HG02943 (cell line): Measurements from ENCODE around the gene SEMA3F.

Experiments
- ATAC-seq: cut with Tn5 transposase; IDR thresholded peaks from one replicate; pipeline ENCODE4 v1.9.1; 2021; ENCODE audit warnings: mild to moderate bottlenecking, low read depth, moderate library complexity; ENCODE audit not compliant: unreplicated experiment

SEMA3F gene

DNA sequence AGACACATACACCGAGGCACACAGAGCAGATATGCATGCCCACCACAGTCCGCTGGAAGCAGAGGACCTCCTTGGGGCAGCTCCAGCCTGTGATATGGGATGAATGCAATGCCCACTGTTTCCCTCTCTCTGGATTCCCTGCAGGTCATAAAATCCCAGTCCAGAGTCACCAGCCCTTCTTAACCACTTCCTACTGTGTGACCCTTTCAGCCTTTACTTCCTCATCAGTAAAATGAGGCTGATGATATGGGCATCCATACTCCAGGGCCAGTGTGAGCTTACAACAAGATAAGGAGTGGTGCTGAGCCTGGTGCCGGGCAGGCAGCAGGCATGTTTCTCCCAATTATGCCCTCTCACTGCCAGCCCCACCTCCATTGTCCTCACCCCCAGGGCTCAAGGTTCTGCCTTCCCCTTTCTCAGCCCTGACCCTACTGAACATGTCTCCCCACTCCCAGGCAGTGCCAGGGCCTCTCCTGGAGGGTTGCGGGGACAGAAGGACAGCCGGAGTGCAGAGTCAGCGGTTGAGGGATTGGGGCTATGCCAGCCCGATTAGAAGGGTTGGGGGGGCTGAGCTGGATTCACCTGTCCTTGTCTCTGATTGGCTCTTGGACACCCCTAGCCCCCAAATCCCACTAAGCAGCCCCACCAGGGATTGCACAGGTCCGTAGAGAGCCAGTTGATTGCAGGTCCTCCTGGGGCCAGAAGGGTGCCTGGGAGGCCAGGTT lies 36.0 kb downstream of the SEMA3F start, which contains the start of gene GNAT1:
GNAT1 (plus strand) TSS at position 675 of the 725 bp plus-strand sequence. CDS start 116 bp downstream, outside the sequence.
- ATAC-seq, result no peak

DNA sequence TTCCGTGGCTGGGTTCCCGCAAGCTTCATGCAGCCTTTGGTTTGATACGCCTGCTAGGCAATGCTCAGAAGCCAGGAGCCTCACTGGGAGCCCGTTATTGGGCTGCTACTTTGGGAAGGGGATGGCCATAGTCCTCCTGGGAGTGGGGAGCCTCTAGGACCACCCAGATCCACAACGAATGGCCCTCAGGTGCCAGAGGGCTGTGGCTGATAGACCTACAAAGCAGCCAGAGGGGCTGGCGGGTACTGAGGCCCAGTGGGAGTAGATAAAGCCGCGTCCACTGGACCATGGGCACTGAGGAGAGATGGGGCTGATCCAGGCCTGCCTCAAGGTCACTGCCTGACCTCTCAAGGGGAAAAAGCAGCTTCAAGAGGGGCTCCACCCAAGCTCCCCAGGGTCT lies 37.0 kb downstream of the SEMA3F start:
- no peak for ATAC-seq

DNA sequence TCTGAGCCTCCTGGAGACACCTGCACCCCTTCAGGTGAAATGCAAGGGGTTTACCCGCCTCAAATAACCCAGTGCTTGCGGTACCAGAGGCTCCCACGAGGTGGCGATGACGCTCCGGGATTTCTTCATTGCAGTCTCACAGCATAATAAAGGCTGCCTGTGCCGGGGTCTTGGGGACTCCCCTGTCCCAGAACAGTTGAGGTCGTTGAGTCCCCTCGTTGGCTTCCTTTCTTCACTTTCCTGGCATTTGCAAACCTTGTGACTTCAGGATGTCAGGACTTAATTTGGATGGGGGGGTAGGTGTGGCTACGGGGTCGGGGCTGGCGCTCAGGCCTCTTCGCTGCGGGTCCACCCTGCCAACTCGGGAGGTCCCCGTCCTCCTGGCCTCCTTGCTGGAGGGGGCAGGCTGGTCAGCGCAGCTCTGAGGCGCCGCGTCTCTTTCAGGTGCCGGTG lies 37.6 kb downstream of the SEMA3F start:
- no peak for ATAC-seq

- no peak for ATAC-seq
Measured at GRCh38 chr3:50193286-50193685, 38.2 kb downstream of the SEMA3F start.

DNA sequence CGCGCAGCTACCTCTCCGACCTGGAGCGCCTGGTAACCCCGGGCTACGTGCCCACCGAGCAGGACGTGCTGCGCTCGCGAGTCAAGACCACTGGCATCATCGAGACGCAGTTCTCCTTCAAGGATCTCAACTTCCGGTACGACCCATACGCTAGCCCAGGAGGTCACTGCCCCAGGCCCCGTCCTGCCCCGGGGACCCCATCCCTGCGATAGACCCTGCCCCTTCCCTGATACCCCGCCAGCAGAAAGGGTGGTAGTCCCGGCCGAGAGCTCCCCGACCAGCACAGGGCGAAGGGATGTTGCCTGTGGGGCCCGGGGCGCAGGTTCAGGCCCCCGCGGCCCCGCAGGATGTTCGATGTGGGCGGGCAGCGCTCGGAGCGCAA lies 38.6 kb downstream of the SEMA3F start:
- ATAC-seq, result no peak

DNA sequence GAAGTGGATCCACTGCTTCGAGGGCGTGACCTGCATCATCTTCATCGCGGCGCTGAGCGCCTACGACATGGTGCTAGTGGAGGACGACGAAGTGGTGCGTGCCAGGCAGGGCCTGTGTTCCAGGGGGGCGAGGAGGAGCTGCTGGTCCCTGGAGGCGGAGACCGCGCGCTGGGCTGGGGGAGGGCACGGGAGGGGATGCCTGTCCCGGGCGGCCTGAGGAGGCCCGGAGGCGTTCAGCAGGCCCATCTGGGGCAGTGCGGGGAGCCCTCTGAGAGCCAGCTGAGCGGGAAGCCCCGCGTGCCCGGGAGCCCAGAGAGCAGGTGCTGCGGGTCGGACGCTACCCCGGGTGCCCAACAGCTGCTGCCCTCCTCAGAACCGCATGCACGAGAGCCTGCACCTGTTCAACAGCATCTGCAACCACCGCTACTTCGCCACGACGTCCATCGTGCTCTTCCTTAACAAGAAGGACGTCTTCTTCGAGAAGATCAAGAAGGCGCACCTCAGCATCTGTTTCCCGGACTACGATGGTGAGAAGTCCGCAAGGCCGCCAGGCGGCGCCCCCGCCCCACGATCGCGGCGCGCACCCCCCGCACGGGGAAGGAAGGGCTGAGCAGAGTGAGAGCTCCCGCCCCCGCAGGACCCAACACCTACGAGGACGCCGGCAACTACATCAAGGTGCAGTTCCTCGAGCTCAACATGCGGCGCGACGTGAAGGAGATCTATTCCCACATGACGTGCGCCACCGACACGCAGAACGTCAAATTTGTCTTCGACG lies 39.2 kb downstream of the SEMA3F start:
- no peak for ATAC-seq

GRCh38 chr3:50194903-50195500 lies 39.9 kb downstream of the SEMA3F start:
- no peak for ATAC-seq

GRCh38 chr3:50195501-50196252 lies 40.6 kb downstream of the SEMA3F start:
- ATAC-seq, result no peak

DNA sequence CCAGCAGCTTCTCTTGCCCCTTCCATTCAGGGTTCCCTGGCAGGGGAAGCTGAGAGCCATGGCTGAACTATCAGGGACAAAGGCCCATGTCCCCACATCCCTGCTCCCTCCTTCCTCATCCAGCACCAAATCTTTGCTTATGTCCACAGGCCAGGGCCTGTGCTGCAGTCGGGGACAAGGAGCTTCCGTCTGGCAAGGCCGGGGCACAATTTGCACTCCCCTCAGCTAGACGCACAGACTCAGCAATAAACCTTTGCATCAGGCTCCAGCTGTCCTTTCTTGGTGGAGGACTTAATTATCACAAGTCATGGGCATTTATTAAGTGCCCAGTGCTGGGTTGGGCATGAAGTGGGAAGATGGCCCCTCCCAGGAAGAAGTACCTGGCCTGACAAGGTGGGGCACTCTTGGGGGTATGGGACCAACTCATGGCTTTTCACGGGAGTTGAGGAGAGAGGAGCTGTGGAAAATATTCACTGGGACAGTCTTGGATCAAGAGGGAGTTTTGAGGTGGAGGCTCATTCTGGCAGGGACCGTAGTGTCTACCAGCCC lies 41.2 kb downstream of the SEMA3F start:
- no peak for ATAC-seq

DNA sequence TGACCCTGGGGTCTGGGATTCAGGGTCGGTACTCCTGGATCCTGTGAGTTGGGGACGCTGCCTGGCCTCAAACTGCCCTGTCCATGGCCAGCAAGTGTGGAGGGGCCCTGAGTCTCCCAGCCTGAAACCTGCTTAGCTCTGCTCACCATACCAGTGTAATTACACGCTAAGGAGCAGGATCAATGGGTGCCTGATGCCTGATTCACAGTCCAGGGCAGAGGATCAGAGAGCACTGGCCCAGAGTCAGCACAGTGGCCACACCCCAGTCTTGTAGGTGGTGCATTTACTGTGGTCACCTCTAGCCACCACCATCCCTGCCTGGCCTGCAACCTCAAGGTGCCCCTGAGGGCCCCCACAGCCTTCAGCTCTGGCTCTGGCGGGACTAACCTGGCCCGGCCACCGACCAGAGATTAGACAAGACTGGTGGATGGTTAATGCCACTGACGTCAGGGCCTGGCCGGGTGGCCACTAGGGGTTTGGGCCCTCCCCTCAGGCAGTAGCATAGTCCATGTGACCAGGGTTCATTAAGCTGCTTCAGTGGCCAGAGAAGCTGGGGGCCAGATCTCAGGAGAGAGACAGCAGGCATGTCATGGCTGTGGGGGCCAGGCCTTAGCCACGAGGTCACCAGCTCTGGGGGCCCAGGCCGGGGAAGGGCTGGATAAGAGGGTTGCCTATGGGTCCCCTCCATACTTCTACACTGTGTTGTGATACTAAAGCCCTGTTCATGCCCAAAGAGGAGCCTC lies 46.6 kb downstream of the SEMA3F start:
- no peak for ATAC-seq

- ATAC-seq, result no peak
Measured at GRCh38 chr3:50202353-50203112, 47.4 kb downstream of the SEMA3F start.

- no peak for ATAC-seq
Measured at GRCh38 chr3:50203113-50203808, 48.1 kb downstream of the SEMA3F start.

DNA sequence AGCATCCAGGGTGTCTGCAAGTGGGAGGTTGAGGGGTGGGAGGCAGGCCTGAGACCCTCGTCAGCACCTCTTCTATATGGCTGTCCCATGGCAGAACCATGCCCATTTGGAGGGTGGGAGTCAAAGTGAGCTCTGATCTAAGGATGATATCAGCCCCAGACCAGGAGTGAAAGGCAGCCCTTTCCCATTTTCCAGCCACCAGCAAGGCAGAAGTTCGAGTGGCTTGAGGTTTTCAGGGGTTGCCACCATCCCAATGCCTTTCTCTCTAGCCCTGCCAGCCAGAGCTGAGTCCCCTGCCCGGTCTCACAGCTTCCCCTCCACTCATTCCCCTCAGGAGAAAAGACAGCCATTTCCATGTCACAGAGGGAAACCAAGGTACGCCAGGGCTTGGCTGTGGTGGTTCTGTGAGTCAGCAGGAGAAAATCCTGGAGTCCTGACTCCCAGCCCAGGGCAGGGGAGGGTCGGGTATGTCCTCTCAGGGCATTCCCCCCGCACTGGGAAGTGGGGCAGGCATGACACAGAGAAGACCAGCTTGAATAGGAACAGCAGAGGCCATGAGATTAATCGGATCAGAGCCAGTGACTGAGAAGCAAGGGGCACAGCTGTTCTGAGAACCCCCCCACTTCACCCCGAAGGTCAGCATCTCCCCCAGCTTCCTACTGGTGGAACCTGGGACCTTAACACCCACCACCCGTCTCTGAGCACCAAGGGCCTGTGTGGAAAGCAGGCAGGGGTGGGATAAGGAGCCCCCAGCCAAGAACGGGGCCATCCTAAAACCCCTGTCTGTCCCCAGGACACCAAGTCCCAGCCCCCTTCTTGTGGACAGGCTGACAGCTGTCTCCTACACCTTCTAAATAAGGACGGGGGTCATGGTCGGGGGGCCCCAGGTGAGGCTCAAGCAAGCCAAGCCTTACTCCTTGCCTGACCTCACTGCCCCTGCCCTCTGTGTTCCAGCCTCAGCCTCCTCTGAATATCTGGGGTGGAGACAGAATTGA lies 49.0 kb downstream of the SEMA3F start:
- no peak for ATAC-seq

GRCh38 chr3:50204804-50205412 lies 49.8 kb downstream of the SEMA3F start, which contains the start of gene SLC38A3:
Gene SLC38A3, plus strand, starts transcription at chr3:50205271. Its CDS starts 8,929 bp downstream, at chr3:50214200.
- no peak for ATAC-seq

- ATAC-seq, result no peak
Measured at GRCh38 chr3:50205413-50206276, 50.5 kb downstream of the SEMA3F start.
